Measurements from ENCODE around the gene ARRDC2. TPM values are rescaled to one million over a fixed set of nuclear protein-coding genes. Genes with fewer than 3 reads are reported as not detected.

ARRDC2 gene
- total RNA-seq, 2 donors from 2014 or later = 32.0 to 98.0 TPM

GRCh38 chr19:18051887-18052286, 43.9 kb downstream of the ARRDC2 start:
- Mint-ChIP-seq H3K4me3 (no peak overlapping the region), H3K36me3 (ENCODE audit: low read depth) (no peaks in the 10 kb centered on the region), H3K27ac (no peak overlapping the region), H3K27me3 (no peaks in the 10 kb centered on the region), H3K4me1 (peaks cover 7% of the 10 kb centered on the region), H3K9me3 (no peaks in the 10 kb centered on the region)
- ATAC-seq (replicated peaks) = no peak

- no peak for ATAC-seq (replicated peaks)
- no peak overlapping the region for H3K27ac Mint-ChIP-seq
- no peaks in the 10 kb centered on the region for H3K9me3 Mint-ChIP-seq
- H3K4me1 Mint-ChIP-seq = peaks cover 7% of the 10 kb centered on the region
- H3K27me3 Mint-ChIP-seq = no peaks in the 10 kb centered on the region
- peaks cover 5% of the 10 kb centered on the region for H3K36me3 Mint-ChIP-seq (ENCODE audit: low read depth)
- no peak overlapping the region for H3K4me3 Mint-ChIP-seq
These were observed 45.7 kb downstream of the ARRDC2 start for GRCh38 chr19:18053576-18054219.

GRCh38 chr19:18055967-18056366, 48.0 kb downstream of the ARRDC2 start:
- no peaks in the 10 kb centered on the region for H3K27me3 Mint-ChIP-seq
- no peak overlapping the region for H3K4me3 Mint-ChIP-seq
- H3K36me3 Mint-ChIP-seq (ENCODE audit: low read depth) = peaks cover 12% of the 10 kb centered on the region
- no peak for ATAC-seq (replicated peaks)
- no peaks in the 10 kb centered on the region for H3K9me3 Mint-ChIP-seq
- H3K4me1 Mint-ChIP-seq = no peaks in the 10 kb centered on the region
- peak overlapping the region; percentile 20 for H3K27ac Mint-ChIP-seq

GRCh38 chr19:18057557-18057956, 49.6 kb downstream of the ARRDC2 start:
- peak overlapping the region; percentile 78 for H3K27ac Mint-ChIP-seq
- peaks cover 28% of the 10 kb centered on the region for H3K36me3 Mint-ChIP-seq (ENCODE audit: low read depth)
- no peaks in the 10 kb centered on the region for H3K27me3 Mint-ChIP-seq
- peak overlapping the region; percentile 60 for H3K4me3 Mint-ChIP-seq
- no peak for ATAC-seq (replicated peaks)
- H3K4me1 Mint-ChIP-seq = no peaks in the 10 kb centered on the region
- H3K9me3 Mint-ChIP-seq = no peaks in the 10 kb centered on the region

GRCh38 chr19:18058208-18059009, 50.4 kb downstream of the ARRDC2 start:
- no peaks in the 10 kb centered on the region for H3K4me1 Mint-ChIP-seq
- peak; percentile 93 for ATAC-seq (replicated peaks)
- no peaks in the 10 kb centered on the region for H3K9me3 Mint-ChIP-seq
- H3K36me3 Mint-ChIP-seq (ENCODE audit: low read depth) = peaks cover 33% of the 10 kb centered on the region
- no peaks in the 10 kb centered on the region for H3K27me3 Mint-ChIP-seq
- peak overlapping the region; percentile 78 for H3K27ac Mint-ChIP-seq
- H3K4me3 Mint-ChIP-seq = peak overlapping the region; percentile 60

- Mint-ChIP-seq H3K9me3 (no peaks in the 10 kb centered on the region), H3K27ac (no peak overlapping the region), H3K27me3 (no peaks in the 10 kb centered on the region), H3K4me3 (no peak overlapping the region), H3K36me3 (ENCODE audit: low read depth) (peaks cover 38% of the 10 kb centered on the region), H3K4me1 (no peaks in the 10 kb centered on the region)
- ATAC-seq (replicated peaks) = no peak
These were observed 51.3 kb downstream of the ARRDC2 start for GRCh38 chr19:18059297-18059696.

- no peak overlapping the region for H3K4me3 Mint-ChIP-seq
- H3K9me3 Mint-ChIP-seq = no peaks in the 10 kb centered on the region
- H3K27ac Mint-ChIP-seq = no peak overlapping the region
- no peaks in the 10 kb centered on the region for H3K27me3 Mint-ChIP-seq
- H3K36me3 Mint-ChIP-seq (ENCODE audit: low read depth) = peaks cover 44% of the 10 kb centered on the region
- no peaks in the 10 kb centered on the region for H3K4me1 Mint-ChIP-seq
- ATAC-seq (replicated peaks) = no peak
These were observed 51.9 kb downstream of the ARRDC2 start for GRCh38 chr19:18059902-18060301.

- Mint-ChIP-seq H3K36me3 (ENCODE audit: low read depth) (peaks cover 50% of the 10 kb centered on the region), H3K4me3 (no peak overlapping the region), H3K27ac (no peak overlapping the region), H3K27me3 (no peaks in the 10 kb centered on the region), H3K9me3 (no peaks in the 10 kb centered on the region), H3K4me1 (no peaks in the 10 kb centered on the region)
- ATAC-seq (replicated peaks) = no peak
These were observed 52.5 kb downstream of the ARRDC2 start for GRCh38 chr19:18060472-18060871.

- Mint-ChIP-seq H3K4me1 (no peaks in the 10 kb centered on the region), H3K27ac (no peak overlapping the region), H3K4me3 (no peak overlapping the region), H3K36me3 (ENCODE audit: low read depth) (peaks cover 57% of the 10 kb centered on the region), H3K9me3 (no peaks in the 10 kb centered on the region), H3K27me3 (no peaks in the 10 kb centered on the region)
- ATAC-seq (replicated peaks) = no peak
These were observed 54.1 kb downstream of the ARRDC2 start for GRCh38 chr19:18062028-18062427.

GRCh38 chr19:18063463-18063862, 55.5 kb downstream of the ARRDC2 start:
- peak overlapping the region; percentile 17 for H3K27ac Mint-ChIP-seq
- no peaks in the 10 kb centered on the region for H3K4me1 Mint-ChIP-seq
- H3K27me3 Mint-ChIP-seq = no peaks in the 10 kb centered on the region
- H3K9me3 Mint-ChIP-seq = no peaks in the 10 kb centered on the region
- H3K4me3 Mint-ChIP-seq = no peak overlapping the region
- ATAC-seq (replicated peaks) = no peak
- peaks cover 57% of the 10 kb centered on the region for H3K36me3 Mint-ChIP-seq (ENCODE audit: low read depth)

Other genes with a start within 250 kb of the ARRDC2 start
- gene B3GNT3, start 213.0 kb upstream of the ARRDC2 start, total RNA-seq = 1 to 10 TPM in 1 of 2 donors, not detected in 1; 1.2 TPM
- gene INSL3, start 186.7 kb upstream of the ARRDC2 start, total RNA-seq = 1 to 10 TPM; 7.6 to 8.3 TPM
- gene JAK3, start 160.2 kb upstream of the ARRDC2 start, total RNA-seq = 100 to 1,000 TPM; 186 to 250 TPM
- gene RPL18A, start 148.3 kb upstream of the ARRDC2 start, total RNA-seq = 1,000 to 10,000 TPM; 2,920 to 3,543 TPM
- gene SLC5A5, start 136.2 kb upstream of the ARRDC2 start, total RNA-seq = 1 to 10 TPM in 1 of 2 donors, under 1 TPM in 1; 0.65 to 1.4 TPM
- 10 to 100 TPM; 52.4 to 90.5 TPM for gene CCDC124, start 75.2 kb upstream of the ARRDC2 start, total RNA-seq
- gene KCNN1, start 41.1 kb upstream of the ARRDC2 start, total RNA-seq = under 1 TPM; 0.50 to 0.61 TPM
- gene IL12RB1, start 78.8 kb downstream of the ARRDC2 start, total RNA-seq = 10 to 100 TPM; 28.6 to 54.5 TPM
- gene MAST3, start 89.6 kb downstream of the ARRDC2 start, total RNA-seq = 10 to 100 TPM; 23.5 to 46.6 TPM
- gene PIK3R2, start 145.0 kb downstream of the ARRDC2 start, total RNA-seq = 10 to 100 TPM; 13.0 to 21.8 TPM
- gene IFI30, start 165.6 kb downstream of the ARRDC2 start, total RNA-seq = 10 to 100 TPM; 51.7 to 81.1 TPM
- 10 to 100 TPM in 1 of 2 donors, 1 to 10 TPM in 1; 4.2 to 12.0 TPM for gene MPV17L2, start 185.0 kb downstream of the ARRDC2 start, total RNA-seq
- gene RAB3A, start 195.9 kb downstream of the ARRDC2 start, total RNA-seq = 1 to 10 TPM; 7.2 to 9.5 TPM
- gene PDE4C, start 218.3 kb downstream of the ARRDC2 start, total RNA-seq = 1 to 10 TPM in 1 of 2 donors, under 1 TPM in 1; 0.95 to 1.4 TPM